Glomerular visceral epithelial cell (primary cell): ENCODE results near the gene CCM2L.

Source experiments
- DNase-seq: peaks from one replicate; pipeline ENCODE4 v3.0.0-alpha.2; 2016; ENCODE audit errors: extremely low spot score

Gene CCM2L

DNA sequence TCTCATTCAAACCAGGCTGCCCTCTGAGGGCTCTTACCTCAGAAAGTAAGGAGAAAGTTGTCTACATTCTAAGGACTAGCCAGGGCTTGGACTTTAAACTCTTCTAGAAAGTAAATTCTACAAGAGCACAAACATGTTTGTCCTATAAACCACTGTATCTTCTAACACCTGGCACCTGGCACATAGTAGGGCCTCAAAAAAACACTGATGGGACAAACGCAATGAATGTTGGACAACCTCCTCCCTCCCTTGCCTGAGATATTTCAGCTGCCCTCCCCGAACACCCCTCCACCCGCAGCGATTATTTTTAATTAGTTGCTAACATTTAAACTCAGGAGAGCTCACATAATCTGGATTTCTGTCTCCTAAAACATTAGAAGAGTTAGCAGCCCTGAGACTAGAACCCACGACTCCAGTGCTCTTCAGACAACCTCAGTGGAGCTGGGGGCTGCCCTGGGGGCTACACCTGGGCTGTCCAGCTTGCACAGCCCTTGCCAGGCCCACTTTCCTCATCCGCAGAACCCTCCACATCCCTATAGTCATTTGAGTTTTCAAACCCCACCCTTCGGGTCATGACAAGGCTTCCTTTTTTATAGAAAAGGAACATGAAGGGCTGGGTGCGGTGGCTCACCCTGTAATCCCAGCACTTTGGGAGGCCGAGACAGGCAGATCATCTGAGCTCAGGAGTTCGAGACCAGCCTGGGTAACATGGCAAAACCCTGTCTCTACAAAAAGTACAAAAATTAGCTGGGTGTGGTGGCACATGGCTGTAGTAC is 46.7 kb downstream of the CCM2L start:
- no peak for DNase-seq

DNA sequence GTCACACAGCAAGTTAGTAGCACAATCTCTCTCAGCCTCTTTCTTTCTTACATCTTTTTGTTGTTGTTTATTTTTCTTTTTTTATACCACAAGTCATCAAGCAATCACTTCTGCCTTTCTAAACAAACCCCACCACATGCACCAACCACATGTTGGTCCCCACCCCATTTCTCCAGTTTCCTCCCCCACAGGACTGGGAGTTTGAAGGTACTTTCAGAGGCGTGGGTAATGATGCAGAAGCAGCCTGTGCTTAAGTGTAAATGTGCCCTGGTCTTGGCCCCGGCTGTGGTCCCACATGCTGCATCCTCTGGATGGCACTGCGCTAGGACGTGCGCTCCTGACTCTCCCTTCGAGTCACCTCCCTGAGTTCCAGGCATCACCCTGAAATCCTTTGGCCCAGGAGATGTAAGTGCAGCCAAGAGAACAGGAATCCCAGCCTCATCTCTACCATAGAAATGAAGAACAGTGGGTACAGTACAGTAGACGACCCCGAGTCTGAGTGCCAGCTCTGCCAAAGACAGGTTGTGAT is 47.5 kb downstream of the CCM2L start:
- DNase-seq = no peak

DNA sequence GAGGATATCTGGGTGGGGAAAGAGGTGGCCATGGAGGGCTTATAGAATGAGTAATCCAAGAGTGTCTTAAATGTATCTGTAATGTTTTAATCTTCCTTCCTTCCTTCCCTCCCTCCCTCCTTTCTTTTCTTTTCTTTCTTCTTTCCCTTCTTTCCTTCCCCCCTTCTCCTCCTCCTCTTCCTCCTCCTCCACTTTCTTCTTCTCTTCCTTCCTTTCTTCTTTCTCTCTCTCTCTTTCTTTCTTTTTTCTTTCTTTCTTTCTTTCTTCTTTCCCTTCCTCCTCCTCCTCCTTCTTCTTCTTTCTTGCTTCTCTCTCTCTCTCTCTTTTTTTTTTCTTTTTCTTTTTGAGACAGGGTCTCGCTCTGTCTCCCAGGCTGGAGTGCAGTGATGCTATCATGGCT is 49.0 kb downstream of the CCM2L start:
- DNase-seq = no peak

DNA sequence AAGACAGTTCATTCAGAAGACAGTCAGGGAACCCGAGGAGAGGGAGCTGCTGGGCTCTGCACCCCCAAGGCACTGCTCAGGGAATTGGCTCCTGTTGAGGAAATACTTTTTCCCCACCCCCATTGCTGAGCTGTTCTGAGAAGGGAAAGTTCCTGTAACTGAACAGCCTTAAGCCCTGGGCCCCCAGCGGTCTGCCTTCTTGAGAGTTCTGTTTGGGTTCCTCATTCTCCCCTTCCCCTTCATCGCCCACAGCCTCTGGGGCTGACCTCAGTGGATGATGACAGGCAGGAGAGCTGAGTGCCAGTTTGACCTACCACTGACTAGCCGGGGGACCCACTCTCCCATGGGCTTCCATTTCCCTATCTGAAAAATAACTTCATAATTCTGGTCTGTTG is 52.5 kb downstream of the CCM2L start:
- no peak for DNase-seq

DNA sequence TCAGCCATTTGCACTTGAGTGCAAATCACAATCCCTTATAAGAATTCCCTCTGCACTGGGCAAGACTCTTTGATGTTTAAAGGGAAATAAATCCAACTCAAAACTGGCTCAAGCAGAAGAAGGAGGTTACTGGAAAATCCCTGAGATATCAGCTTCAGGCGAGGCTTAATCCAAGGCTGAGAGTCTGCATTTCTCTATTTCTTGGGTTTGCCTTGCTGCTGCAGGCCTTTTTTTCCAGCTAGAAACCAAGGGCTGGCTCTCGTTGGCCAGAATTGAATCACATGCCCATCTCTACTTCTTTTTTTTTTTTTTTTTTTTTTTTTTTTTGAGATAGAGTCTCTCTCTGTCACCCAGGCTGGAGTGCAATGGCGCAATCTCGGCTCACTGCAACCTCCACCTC is 53.5 kb downstream of the CCM2L start:
- no peak for DNase-seq

DNA sequence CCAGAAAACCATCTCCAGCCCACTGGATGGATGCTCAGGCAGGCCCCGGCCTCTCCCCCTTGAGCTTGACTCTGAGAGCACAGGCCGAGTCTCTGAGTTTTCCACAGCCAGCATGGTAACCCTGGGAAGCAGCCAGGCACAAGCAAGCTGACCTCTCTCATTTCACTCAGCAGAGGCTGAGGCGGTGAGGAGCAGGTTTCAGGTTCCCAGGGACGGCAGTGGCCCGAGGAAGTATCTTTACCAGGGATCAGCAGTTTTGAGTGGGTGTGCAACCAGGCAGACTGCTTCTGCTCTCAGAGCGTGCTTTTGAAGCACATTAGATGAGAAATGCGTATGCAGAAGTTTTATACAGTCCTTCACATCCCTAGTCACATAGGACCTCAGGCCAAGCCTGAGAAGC is 54.4 kb downstream of the CCM2L start:
- DNase-seq = no peak

DNA sequence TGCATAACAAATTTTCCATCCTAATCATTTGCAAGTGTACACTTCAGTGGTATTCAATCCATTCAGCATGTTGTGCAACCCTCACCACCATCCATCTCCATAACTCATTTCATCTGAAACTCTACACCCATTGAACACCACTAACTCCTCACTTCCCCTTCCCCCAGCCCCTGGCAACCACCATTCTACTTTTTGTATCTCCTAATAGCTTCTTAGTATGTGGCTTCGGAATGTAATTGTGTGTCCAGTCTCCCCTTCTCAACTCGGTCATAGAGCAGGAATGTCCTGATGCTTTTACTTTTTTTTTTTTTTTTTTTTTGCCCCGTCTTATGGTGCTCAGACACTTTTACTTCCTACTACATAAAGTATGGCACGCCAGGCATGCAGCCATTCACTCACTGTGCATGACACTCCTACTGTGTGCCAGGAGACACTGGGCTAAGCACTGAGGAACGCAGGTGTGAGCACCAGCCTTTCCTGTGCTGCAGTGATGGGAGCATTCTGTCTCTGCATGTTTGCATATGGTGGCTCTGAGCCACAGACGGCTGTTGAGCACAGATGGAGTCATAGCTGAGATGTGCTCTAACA is 57.1 kb downstream of the CCM2L start:
- DNase-seq = peak; percentile 73

DNA sequence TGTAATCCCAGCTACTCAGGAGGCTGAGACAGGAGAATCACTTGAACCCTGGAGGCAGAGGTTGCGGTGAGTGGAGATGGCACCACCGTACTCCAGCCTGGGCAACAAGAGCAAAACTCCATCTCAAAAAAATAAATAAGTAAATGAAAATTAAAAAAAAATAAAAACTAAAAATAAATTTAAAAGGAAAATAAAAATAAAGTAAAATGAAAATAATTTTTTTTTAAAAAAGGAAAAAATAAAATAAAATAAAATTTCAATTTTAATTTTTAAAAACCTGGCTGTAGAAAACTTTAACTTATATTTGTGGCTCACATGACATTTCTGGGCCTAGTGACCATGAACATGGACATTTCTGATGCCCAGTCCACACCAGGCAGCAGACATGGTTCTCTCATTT is 57.9 kb downstream of the CCM2L start:
- DNase-seq = no peak

DNA sequence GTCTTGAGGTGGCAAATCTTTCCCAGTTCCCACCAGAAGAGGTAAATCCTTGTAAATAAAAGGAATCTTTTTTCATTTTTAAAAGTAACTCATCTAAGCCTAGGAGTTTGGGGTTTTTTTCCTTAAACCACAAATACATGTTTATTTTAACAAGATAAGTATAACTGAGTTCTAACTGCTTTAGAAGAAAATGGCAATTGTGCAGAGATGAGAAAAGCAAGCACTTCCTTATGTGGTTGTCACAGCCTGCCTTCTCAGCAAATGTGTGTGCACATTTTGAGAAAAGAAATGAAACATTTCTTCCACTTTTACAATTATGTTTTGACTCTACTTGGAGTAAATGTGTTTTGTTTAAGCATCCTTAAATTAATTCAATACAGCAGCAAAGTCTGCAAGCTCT is 59.5 kb downstream of the CCM2L start:
- no peak for DNase-seq

DNA sequence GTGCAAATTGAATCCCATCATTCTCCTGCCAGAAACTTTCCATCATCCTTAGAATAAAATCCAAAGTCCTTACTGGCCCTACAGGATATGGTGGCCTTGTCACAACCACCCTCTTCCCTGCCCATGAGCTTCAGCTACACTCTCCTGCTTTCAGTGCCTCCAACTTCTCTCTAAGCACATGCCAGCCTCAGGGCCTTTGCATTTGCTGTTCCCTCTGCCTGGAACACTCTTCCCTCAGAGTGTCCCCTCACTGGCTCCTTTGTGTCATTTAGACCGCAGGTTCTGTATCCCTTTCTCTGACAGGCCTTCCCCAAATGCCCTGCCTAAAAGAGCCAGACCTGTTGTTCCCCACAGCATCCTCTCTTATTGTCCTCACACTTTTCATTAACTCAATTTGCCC is 60.0 kb downstream of the CCM2L start:
- no peak for DNase-seq

DNA sequence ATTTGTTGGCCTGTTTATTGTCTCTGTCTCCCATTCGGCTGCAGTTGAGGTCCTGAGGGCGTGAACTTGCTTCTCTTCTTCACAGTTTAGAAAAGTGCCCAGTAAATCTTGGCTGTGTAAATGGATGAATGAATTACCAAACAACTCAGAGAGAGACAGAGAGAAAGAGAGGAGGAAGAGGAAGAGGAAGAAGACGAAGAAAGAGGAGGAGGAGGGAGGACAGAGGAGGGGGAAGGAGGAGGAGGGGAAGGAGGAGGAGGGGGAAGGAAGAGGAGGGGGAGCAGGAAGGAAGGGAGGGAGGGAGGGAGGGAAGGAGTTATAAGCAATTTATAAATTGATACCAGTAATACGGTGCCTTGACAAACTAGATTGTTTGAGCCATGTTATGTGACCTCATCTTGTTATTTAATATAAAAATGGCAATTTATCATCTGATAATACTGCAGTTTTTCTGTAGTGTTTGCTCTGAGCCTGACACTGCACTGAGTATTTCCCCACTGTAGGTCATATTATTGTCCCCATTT is 60.5 kb downstream of the CCM2L start:
- DNase-seq = no peak

DNA sequence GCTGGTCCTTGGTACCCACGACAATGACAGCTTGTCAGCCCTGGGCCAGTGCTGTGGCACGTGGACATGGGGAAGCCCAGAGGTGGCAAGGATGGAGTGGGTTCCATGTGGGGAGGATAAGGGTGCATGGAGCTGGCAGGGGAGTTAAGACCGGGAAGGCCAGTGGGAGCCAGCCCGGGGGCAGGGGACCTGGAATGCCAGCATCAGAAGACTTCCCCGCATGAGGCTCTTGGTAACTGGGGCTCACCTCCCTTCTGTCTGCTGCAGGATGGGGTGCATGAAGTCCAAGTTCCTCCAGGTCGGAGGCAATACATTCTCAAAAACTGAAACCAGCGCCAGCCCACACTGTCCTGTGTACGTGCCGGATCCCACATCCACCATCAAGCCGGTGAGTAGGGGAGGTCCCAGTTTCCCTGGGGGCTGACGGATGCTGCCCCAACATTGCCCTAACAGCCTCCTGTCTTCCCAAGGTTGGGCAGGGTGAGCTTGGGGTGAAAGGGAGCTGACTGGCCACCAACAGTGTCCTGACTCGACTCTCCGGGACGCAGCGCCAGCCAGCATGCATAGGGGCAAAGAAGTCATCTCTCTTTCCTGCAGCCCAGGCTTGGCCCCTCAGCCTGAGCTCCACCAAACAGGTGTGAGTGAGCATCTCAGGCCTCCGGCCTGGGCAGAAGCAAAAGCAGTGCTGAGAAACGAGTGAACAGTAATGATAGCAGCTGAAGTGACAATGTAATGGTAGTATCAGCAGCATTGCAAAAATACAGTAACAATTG is 61.3 kb downstream of the CCM2L start:
- no peak for DNase-seq

DNA sequence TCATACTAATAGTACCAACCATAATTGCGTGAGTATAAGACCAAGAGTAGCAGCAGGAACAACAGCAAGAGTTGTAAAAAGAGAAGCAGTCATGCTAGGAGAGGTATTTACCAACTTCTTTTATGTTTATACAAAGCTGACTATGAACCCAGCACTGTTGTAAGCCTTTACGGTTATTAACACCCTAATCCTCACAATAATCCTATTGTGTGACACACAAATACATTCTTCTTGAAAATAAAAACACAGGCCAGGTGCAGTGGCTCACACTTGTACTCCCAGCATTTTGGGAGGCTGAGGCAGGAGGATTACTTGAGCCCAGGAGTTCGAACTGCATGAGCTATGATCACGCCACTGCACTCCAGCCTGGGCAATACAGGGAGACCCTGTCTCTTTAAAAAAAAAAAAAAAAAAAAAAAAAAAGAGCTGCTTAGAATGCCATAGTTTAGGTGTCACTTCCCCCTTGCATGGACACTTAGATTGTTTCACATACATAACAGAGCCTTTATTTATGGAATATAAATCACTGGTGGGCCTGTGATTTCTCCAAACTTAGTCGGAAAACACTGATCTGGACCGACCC is 62.0 kb downstream of the CCM2L start:
- DNase-seq = no peak

DNA sequence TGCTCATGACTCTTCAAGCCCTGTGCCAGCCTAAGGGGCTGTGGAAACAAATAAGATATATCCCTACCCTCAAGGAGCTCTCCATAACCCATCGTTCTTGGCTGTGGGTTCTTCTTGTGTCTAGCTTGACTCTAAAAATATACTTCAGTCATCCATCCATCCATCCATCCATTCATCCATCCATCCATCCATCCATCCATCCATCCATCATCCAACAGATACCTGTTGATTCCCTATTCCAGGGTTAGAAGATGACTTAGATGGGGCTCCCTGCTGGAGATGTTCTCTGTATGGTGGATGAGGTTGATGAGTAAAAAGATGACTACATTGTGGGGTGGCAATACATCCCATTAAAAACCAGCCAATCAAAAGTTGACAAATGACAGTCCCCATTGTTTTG is 65.3 kb downstream of the CCM2L start:
- no peak for DNase-seq

DNA sequence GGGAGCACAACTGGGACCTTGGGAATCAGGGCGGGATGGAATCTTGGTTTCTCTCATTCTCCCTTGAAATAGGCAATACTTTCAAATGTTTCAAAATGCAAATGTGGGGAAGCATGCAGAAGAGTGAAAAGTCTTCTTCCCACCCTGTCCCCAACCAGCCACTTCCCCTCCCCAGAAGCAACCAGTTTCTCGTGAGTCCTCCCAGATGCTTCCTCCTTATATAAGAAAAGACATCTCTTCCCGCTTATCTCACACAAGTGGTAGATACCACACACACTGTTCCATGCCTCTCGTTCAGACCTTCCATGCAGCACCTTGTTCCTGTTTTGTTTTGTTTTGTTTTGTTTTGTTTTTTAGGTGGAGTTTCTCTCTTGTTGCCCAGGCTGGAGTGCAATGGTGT is 67.0 kb downstream of the CCM2L start:
- DNase-seq = no peak

DNA sequence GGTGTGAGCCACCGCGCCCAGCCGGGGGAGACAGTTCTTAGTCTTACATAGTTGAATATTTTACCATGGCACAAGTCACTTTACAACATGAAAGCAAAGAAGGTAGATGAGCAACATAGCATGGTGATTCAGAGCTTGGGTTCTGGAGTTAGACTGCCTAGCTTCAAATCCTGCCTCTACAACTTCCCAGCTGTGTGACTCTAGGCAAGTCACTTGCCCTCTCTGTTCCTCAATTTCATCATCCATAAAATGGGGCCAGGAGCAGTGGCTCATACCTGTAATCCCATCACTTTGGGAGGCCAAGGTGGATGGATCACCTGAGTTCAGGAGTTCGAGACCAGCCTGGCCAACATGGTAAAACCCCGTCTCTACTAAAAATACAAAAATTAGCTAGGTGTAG is 68.1 kb downstream of the CCM2L start:
- DNase-seq = no peak

DNA sequence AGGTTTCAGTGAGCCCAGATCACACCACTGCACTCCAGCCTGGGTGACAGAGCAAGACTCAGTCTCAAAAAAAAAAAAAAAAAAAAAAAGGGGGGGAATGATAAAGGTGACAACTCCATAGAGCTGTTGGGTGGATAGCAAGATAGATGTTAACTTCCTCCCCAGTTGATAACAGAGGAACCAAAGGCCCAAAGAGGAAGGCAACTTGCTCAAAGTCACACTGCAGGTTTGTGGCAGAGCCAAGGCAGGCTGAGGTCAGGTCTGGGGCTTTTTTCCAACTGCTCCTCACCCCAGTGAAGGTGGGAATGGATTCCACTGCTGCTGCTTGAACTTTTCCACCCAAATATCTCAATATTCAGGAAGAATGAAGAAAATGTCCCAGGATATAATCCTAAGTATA is 68.6 kb downstream of the CCM2L start:
- no peak for DNase-seq

DNA sequence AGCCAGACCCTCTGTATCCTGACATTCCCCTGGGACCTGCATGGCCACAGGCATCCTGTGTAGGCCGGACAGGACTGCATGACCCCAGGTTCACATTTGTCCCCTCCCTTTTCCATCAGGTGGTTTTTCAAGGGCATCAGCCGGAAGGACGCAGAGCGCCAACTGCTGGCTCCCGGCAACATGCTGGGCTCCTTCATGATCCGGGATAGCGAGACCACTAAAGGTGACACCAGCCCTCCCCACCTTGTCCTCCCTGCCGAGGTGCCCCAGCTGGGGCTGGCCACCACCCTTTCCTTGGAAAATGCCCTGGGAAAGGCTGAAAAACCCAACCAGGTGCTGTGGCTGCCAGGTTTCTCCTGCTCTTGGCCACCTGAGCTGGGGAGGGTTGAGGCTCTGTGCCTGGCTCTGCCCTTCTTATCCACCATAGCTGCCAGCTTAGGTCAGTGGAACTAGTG is 69.4 kb downstream of the CCM2L start:
- no peak for DNase-seq

DNA sequence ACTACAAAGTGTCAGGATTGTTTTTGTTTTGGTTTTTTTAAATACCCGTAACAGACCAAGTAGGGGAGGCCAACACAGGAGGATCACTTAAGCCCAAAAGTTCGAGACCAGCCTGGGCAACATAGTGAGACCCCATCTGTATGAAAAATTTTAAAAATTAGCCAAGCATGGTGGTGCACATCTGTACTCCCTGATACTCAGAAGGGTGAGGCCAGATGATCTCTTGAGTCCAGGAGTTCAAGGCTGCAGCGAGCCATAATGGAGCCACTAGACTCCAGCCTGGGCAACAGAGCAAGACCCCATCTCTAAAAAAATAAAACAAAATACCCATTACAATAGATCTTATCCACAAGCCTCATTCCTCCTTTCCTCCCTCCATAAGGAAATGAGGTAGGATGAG is 70.5 kb downstream of the CCM2L start:
- no peak for DNase-seq
